Ovary (tissue), 9 donors: Measurements from ENCODE around the gene DDX18. TPM values are rescaled to one million over a fixed set of nuclear protein-coding genes. Genes with fewer than 3 reads are reported as not detected.

ENCODE experiments used
- DNase-seq, 5 donors: peaks; one replicate each; pipeline ENCODE4 v3.0.0-alpha.2; 2019 to 2020
- H3K27ac ChIP-seq, 2 donors: fragments of 200-600 bp; one replicate each; pipeline versions ENCODE4 v1.5.1 to v1.8.0; 2019 to 2022
- H3K27me3 ChIP-seq: fragments of 200-600 bp; one replicate; pipeline ENCODE4 v1.8.0; 2022
- H3K36me3 ChIP-seq: fragments of 200-600 bp; sonication (generic); one replicate; pipeline ENCODE4 v1.5.1; 2019
- H3K4me1 ChIP-seq: one replicate; pipeline ENCODE4 v1.8.1; 2013; ENCODE audit warnings: mild to moderate bottlenecking, moderate library complexity; ENCODE audit not compliant: insufficient read depth
- H3K4me3 ChIP-seq: fragments of 200-600 bp; sonication (generic); one replicate; pipeline ENCODE4 v1.5.1; 2017
- H3K9me3 ChIP-seq, 2 donors: fragments of 200-600 bp in 1 of 2; sonication (generic) in 1 of 2; one replicate each; pipeline versions ENCODE4 v1.5.1 to v1.8.1; 2013 to 2019; ENCODE audit warnings: mild to moderate bottlenecking in 1 of 2, moderate library complexity in 1 of 2
- CTCF ChIP-seq, 3 donors: fragments of 450-650 bp in 2 of 3; fragments of 200-600 bp in 1 of 3; IDR thresholded peaks; one replicate each; pipeline versions ENCODE4 v1.5.1 to v1.8.0; 2016 to 2022; ENCODE audit warnings: antibody characterized with exemption in 3 of 3, mild to moderate bottlenecking in 1 of 3
- EP300 ChIP-seq: sonication (generic); formaldehyde crosslinking; IDR thresholded peaks from one replicate; pipeline ENCODE4 v1.6.1; 2017; ENCODE audit warnings: antibody characterized with exemption
- POLR2A ChIP-seq: fragments of 450-650 bp; IDR thresholded peaks from one replicate; pipeline ENCODE4 v1.6.1; 2017; ENCODE audit warnings: antibody characterized with exemption, mild to moderate bottlenecking, moderate library complexity
- WGBS, 3 donors: extraction: QIAGEN DNeasy Blood & Tissue Kit in 1 of 3; methylation state at CpG; one replicate each; pipeline versions ENCODE4 v1.1.5 to v1.1.7; 2013 to 2017; 5-methylcytosine and 5-hydroxymethylcytosine counted together
- intact Hi-C, 4 donors: fragments of 100-400 bp; cut with DNase I; formaldehyde crosslinking; loops; one replicate each; pipeline versions ENCODE4 v1.11.0 to v1.15.1; 2022 to 2023
- polyA plus RNA-seq, 2 donors: library from polyadenylated mRNA; stranded (reverse); fragments of 200-250 nt in 1 of 2; fragments of 350-450 nt in 1 of 2; fragmentation: Illumina TruSeq in 1 of 2; extraction: RNeasy Lipid Tissue Mini Kit (QIAGEN cat#74804) in 1 of 2; gene quantifications; one replicate each; pipeline ENCODE4 v1.2.3, GENCODE V29; 2013 to 2014
- total RNA-seq, 7 donors: library from RNA; depleted of rRNA in 2 of 7; stranded (reverse); fragments of >200 nt in 2 of 7; fragmentation: NEBNext Ultra II Directional in 3 of 7; extraction: Animal tissue kit (Norgen Biotek cat#: 25700) in 3 of 7; gene quantifications; one replicate each; pipeline versions ENCODE4 v1.1.0 to v1.2.4, GENCODE V29; 2016 to 2023
- donor health status: DM: no; HTN: no; CAD: no; lungs with moderate emphysema.
- donor health status: DM: no; HTN: no; CAD: no.
- donor health status: Bipolar disorder and iron deficiency.
- donor health status: DM: yes; HTN: yes; CAD: no.
- donor health status: DM: no; HTN: no; CAD: no.
- donor health status: DM: yes; HTN: yes; CAD: no.

Gene DDX18
- total and polyA plus RNA-seq, 9 donors, result 24.3 to 65.0 (median 48.9) TPM

- H3K27ac ChIP-seq, result no peak overlapping the region
- peaks cover 2% of the 10 kb centered on the region for H3K4me1 ChIP-seq
- no peaks in the 10 kb centered on the region for H3K27me3 ChIP-seq
- H3K4me3 ChIP-seq, result no peak overlapping the region
- H3K9me3 ChIP-seq, result no peaks in the 10 kb centered on the region
- 80 to 86% (median 83%) methylated on average over 1 of the region's 1 CpG for WGBS, 3 donors
- no peaks in the 10 kb centered on the region for H3K36me3 ChIP-seq
- intact Hi-C loops, result loop anchor here in 1 of 4 donors (10.0 kb wide), 1 partner anchor 102 kb away; no protein-coding TSS in a partner anchor
- TF ChIP-seq EP300 (no peak), POLR2A (no peak), CTCF (IDR thresholded peaks at IDR 0.05) (no peak)
- DNase-seq, result no peak
Measured at GRCh38 chr2:117832332-117832731, 17.8 kb downstream of the DDX18 start.

GRCh38 chr2:117832905-117833613, 18.6 kb downstream of the DDX18 start:
- no peak for TF ChIP-seq POLR2A
- TF ChIP-seq EP300, result no peak
- no peak for TF ChIP-seq CTCF (IDR thresholded peaks at IDR 0.05)
- DNase-seq, result peak in 2 of 5 donors; percentile 17 to 37
- H3K9me3 ChIP-seq, result no peaks in the 10 kb centered on the region
- no peak overlapping the region for H3K4me3 ChIP-seq
- WGBS, 3 donors, result 69 to 75% (median 74%) methylated on average over 9 of the region's 9 CpGs
- peaks cover 2% of the 10 kb centered on the region for H3K4me1 ChIP-seq
- intact Hi-C loops, result loop anchor here in 1 of 4 donors (10.0 kb wide), 1 partner anchor 102 kb away; no protein-coding TSS in a partner anchor
- H3K36me3 ChIP-seq, result no peaks in the 10 kb centered on the region
- H3K27ac ChIP-seq, result no peak overlapping the region
- H3K27me3 ChIP-seq, result no peaks in the 10 kb centered on the region

- intact Hi-C loops, result loop anchor here in 1 of 4 donors (10.0 kb wide), 1 partner anchor 101 kb away; no protein-coding TSS in a partner anchor
- TF ChIP-seq EP300, result no peak
- TF ChIP-seq POLR2A, result no peak
- TF ChIP-seq CTCF (IDR thresholded peaks at IDR 0.05), result no peak
Measured at GRCh38 chr2:117833911-117834310, 19.4 kb downstream of the DDX18 start.

GRCh38 chr2:117834992-117835391, 20.5 kb downstream of the DDX18 start:
- peaks cover 2% of the 10 kb centered on the region for H3K4me1 ChIP-seq
- WGBS, 3 donors, result 82 to 88% (median 83%) methylated on average over 3 of the region's 3 CpGs
- intact Hi-C loops, result loop anchor here in 2 of 4 donors (5.0 to 10.0 kb wide), 2 partner anchors 100 to 167 kb away; no protein-coding TSS in a partner anchor

More at GRCh38 chr2:117833911-117834310, 19.4 kb downstream of the DDX18 start:
- Histone ChIP-seq H3K36me3 (no peaks in the 10 kb centered on the region), H3K27ac (no peak overlapping the region), H3K27me3 (no peaks in the 10 kb centered on the region), H3K4me1 (peaks cover 2% of the 10 kb centered on the region), H3K9me3 (no peaks in the 10 kb centered on the region), H3K4me3 (no peak overlapping the region)
- no peak for DNase-seq
- 72 to 80% (median 74%) methylated on average over 3 of the region's 3 CpGs for WGBS, 3 donors

More at GRCh38 chr2:117834992-117835391, 20.5 kb downstream of the DDX18 start:
- Histone ChIP-seq H3K36me3 (no peaks in the 10 kb centered on the region), H3K4me3 (no peak overlapping the region), H3K27me3 (no peaks in the 10 kb centered on the region), H3K27ac (no peak overlapping the region), H3K9me3 (no peaks in the 10 kb centered on the region)
- DNase-seq, result no peak
- TF ChIP-seq POLR2A (no peak), CTCF (IDR thresholded peaks at IDR 0.05) (no peak), EP300 (no peak)
